ENCODE measurements around the gene CYP1B1.

CYP1B1 gene

GRCh38 chr2:38074764-38075506 is 1.0 kb downstream of the CYP1B1 start:
- DNase-seq (ENCODE audit: low read depth in 2 of 2) = no peak

- no peak for DNase-seq (ENCODE audit: low read depth in 2 of 2)
Measured at GRCh38 chr2:38074058-38074763, 1.7 kb downstream of the CYP1B1 start.

DNA sequence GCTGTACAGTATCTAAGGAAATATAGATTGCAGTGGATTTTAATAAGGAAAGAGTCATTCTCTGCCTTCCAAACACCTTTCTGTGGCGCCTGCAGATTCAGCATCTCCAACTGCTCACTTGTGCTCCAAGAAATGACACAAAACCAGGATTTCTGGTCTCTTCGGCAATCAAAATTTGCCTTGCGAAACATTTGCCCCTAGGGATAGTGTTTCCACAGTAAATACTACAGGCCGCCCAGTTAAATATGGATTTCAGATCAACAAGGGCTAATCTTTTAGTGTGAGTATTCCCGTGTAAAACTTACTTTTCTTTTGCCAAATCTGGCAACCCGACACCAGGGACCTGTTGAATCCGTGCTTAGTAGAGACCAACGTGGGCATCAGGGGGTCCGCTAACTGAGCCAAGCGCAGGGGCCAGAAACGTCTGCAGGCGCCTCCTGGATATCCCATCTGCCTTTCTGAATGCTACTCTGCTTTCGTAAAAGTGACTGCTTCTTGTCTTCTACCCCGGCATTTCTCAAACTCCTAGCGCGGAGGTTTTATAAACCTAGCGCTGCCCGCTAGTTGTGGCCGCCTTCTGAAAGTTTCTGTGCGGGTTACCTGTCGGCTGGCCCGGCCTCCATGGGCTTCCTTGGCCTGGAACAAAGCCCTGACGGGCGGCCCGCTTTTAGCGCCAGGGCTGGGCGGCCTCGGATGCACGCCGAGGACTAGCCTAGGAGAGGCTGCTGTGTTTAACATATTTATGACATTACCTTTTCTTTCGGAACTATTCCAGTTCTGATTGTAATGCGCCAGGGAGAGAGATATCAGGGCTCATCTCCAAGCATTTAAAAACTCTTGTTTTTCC is 2.5 kb downstream of the CYP1B1 start:
- DNase-seq (ENCODE audit: low read depth in 2 of 2) = no peak

DNA sequence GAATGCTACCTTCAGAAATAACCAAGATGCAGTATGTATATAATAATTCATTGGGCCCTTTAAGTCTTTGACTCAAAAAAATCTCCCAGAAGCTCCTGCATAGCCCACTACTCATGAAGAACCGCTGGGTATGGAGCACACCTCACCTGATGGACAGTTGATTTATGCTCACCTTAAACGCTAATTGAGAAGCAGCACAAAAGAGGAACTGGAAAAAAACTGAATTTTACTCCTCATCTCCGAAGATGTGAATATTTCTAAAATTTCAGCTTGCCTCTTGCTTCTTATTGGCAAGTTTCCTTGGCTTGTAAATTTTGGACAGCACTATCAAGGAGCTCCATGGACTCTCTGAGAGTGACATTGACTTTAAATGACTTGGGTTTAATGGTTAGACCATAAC is 5.5 kb downstream of the CYP1B1 start:
- DNase-seq (ENCODE audit: low read depth in 2 of 2) = no peak

DNA sequence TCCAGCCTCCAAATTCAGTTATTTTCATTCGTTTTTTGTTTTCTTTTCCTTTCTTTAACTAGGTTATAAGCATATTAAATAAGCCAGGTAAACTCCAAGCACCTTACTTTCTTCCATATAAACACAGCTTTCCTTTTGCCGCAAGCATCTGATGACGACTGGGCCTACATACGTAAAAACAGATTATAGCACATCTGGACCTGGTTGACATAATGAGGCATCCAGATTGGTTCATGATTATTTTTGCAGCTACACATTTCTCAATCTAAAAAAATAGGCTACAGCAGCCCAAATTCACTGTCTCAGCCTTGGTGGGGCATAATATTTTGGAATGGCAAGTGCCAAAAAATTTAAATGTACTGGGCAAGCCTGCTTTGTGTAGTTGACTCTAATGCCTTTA is 7.7 kb downstream of the CYP1B1 start:
- no peak for DNase-seq (ENCODE audit: low read depth in 2 of 2)

DNA sequence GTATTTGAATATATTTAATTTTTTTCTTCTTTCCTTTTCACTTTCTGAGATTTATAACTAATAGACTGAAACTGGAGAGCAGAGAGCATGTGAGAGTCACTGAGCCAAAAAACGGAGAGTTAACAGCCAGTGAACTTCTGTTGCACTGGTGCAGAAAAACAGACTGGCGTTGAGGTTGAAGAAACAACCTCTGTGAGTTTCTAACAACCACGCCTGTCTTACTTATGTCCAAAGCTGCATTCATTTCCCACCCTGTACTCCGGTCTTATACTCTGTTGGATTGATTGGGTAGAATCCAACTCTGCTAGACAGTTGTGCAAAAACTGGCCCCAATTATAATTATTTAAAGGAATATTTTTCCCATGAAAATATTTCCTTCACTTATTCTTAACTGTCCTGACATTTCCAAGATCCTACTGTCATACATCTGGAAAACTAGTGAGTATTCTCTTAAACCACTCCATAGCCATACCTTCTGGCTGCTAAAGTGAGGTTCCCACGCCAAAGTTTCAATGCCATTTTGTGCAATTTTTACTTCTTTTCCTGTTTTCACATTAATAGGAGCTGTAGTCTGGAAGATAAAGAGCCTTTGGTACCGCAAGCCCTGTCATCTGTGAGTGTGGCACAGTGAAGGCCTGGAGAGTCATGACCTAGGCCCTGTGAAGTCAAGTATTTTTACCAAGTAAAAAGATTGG is 9.4 kb downstream of the CYP1B1 start:
- DNase-seq (ENCODE audit: low read depth in 2 of 2) = no peak

- no peak for DNase-seq (ENCODE audit: low read depth in 2 of 2)
Measured at GRCh38 chr2:38065502-38066135, 10.3 kb downstream of the CYP1B1 start.

DNA sequence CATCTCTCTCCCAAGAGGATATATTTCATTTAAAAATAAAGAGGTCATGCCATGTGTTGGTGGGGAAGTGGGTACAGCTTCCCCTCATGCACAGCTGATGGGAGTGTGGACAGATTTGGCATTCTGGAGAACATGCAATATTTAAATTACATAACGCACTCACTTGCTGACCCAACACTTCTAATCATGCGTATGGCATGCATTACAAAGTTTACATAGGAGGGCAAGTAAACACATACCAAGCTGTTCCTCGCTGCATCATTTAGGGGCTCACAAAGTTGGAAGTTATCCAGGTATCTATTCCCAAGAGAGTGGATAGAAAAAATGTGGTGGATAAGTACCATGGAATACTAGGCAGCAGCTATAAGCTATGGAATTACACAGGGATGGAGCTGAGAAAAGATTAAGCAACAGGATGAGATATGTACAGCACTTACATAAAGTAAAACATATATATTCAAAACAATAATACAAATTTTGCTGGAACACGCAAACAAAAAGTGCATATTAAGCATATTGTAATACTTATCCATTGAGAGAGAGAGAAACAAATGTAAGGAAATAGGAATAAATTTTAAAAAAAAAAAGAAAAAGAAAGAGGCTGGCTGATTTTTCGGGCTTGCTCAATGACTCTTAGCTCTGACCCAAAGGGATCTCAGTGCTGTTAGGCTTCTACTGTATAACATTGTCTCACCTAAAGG is 11.0 kb downstream of the CYP1B1 start:
- no peak for DNase-seq (ENCODE audit: low read depth in 2 of 2)

DNA sequence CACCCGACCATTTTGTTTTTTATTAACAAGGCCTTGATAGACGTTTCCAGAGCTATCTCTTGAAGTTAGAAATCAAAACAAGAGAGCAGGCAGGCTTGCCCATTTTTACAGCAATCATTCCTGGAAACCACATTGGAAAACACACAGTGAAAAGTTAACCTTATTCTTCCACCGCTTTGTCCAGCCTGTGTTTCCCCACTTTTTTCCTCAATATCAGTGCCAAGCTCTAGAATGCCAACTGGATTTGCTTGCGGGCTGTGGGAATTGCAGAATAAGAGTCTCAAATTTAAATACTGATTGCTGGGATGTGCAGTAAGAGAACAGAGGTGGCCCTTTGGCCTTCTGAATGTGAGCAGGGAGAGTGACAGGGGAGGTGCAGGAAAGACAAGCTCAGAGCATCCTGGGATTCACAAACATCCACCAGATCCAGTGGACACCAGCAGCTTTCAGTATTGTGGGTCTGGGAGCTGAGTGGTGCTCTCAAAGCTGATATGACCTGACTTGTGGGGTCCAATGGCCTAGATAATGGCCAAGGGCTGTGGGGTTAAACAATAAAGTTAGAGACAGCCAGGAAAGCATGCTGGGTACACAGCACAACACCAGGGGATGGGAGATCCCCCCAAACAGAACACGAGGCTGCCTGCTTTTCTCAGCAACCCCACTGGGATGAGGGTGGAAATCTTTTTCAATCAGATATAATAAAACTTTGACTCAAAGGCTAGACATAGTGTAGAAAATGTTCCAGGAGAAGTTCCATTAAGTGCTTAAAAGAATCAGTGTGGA is 15.5 kb downstream of the CYP1B1 start:
- no peak for DNase-seq (ENCODE audit: low read depth in 2 of 2)

- DNase-seq (ENCODE audit: low read depth in 2 of 2) = no peak
Measured at GRCh38 chr2:38057651-38058410, 18.1 kb downstream of the CYP1B1 start.

DNA sequence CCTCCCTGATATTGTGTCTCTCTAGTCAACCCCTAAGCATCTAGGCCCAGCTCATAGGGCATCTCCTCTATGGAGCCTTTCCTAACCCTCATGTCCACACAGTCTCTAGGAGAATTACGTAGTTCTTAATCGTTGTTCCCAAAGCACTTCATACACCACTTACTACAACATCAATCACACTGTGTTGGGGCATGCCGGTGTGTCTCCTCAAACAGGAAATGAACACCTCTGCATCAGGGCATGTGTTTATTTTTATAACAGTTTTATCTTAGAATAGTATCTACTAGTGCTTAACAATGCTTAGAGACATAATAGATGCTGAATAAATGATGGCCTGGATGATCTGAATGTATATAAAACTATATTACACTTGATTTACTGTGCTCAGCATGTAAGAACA is 19.7 kb downstream of the CYP1B1 start:
- DNase-seq (ENCODE audit: low read depth in 2 of 2) = no peak

- no peak for DNase-seq (ENCODE audit: low read depth in 2 of 2)
Measured at GRCh38 chr2:38045811-38046210, 30.1 kb downstream of the CYP1B1 start.

- DNase-seq (ENCODE audit: low read depth in 2 of 2) = no peak
Measured at GRCh38 chr2:38039121-38039910, 36.6 kb downstream of the CYP1B1 start.

GRCh38 chr2:38038682-38039081 is 37.3 kb downstream of the CYP1B1 start:
- DNase-seq (ENCODE audit: low read depth in 2 of 2) = no peak

GRCh38 chr2:38037757-38038621 is 38.0 kb downstream of the CYP1B1 start:
- no peak for DNase-seq (ENCODE audit: low read depth in 2 of 2)

DNA sequence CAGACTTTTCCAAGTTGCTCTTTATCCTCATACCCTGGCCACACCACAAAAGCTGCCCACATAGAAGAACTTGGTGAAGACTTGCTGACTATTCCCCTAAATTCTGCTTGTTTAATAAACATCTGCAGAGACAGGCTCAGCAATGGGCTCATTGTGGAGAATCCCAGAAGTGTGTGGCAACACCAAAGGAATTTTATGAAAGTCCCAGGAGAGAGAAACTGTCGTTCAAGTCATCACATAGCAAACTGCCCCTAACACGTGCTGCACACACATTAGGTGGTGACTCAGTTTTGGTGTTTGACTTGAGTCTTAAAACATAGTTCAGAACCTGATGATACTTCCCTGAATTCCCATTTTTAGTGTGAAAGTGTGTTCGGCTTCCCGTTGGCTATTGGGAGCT is 38.6 kb downstream of the CYP1B1 start:
- DNase-seq (ENCODE audit: low read depth in 2 of 2) = no peak

GRCh38 chr2:38035968-38036367 is 40.0 kb downstream of the CYP1B1 start:
- no peak for DNase-seq (ENCODE audit: low read depth in 2 of 2)
